Neural progenitor cell (in vitro differentiated cells): ENCODE data around the gene SCAMP4.

Source experiments
- CTCF ChIP-seq: fragments of 200-600 bp; sonication (generic); IDR thresholded peaks from 2 replicates; pipeline ENCODE4 v1.5.1; 2017; ENCODE audit warnings: antibody characterized with exemption, mild to moderate bottlenecking
- EZH2phosphoT487 ChIP-seq: fragments of 200-600 bp; sonication (generic); IDR thresholded peaks from 2 replicates; pipeline ENCODE4 v1.6.1; 2017; ENCODE audit warnings: antibody characterized with exemption

GRCh38 chr19:1907563-1908363 lies 2.6 kb downstream of the SCAMP4 start:
- TF ChIP-seq CTCF = no peak
- TF ChIP-seq EZH2phosphoT487 = no peak
